H9 (cell line): ENCODE results near the gene GLIPR2. TPM values are rescaled to one million over a fixed set of nuclear protein-coding genes. Genes with fewer than 3 reads are reported as not detected.

Source experiments
- DNase-seq: peaks from one replicate; pipeline ENCODE4 v3.0.0-alpha.2; 2017
- H2AFZ ChIP-seq: one replicate; pipeline ENCODE4 v1.6.1; 2013; ENCODE audit warnings: mild to moderate bottlenecking, low read length, control low read depth, moderate library complexity
- H2AK5ac ChIP-seq: 2 replicates; pipeline ENCODE4 v1.6.1; 2013; ENCODE audit warnings: low read length, control low read depth, mixed read lengths; ENCODE audit not compliant: insufficient read length
- H2BK120ac ChIP-seq: one replicate; pipeline ENCODE4 v1.6.1; 2013; ENCODE audit warnings: low read depth, mild to moderate bottlenecking, low read length, control low read depth, inconsistent platforms; ENCODE audit not compliant: poor library complexity, severe bottlenecking
- H2BK12ac ChIP-seq: 2 replicates; pipeline ENCODE4 v1.6.1; 2013; ENCODE audit warnings: low read length, control low read depth, mixed read lengths, low read depth; ENCODE audit not compliant: insufficient read length
- H2BK15ac ChIP-seq: 2 replicates; pipeline ENCODE4 v1.6.1; 2013; ENCODE audit warnings: low read depth, low read length, control low read depth
- H2BK20ac ChIP-seq: one replicate; pipeline ENCODE4 v1.6.1; 2013; ENCODE audit warnings: low read depth, mild to moderate bottlenecking, low read length, control low read depth, inconsistent platforms; ENCODE audit not compliant: poor library complexity, severe bottlenecking
- H2BK5ac ChIP-seq: 2 replicates; pipeline ENCODE4 v1.6.1; 2013; ENCODE audit warnings: low read length, control low read depth, mixed read lengths; ENCODE audit not compliant: insufficient read length
- H3K14ac ChIP-seq: 2 replicates; pipeline ENCODE4 v1.6.1; 2013; ENCODE audit warnings: low read length, control low read depth; ENCODE audit not compliant: insufficient read depth
- H3K18ac ChIP-seq: 2 replicates; pipeline ENCODE4 v1.6.1; 2013; ENCODE audit warnings: low read depth, mild to moderate bottlenecking, mixed read lengths, low read length, control low read depth; ENCODE audit not compliant: insufficient read length
- H3K23ac ChIP-seq: 2 replicates; pipeline ENCODE4 v1.6.1; 2013; ENCODE audit warnings: low read length, control low read depth, mixed read lengths, low read depth; ENCODE audit not compliant: insufficient read length
- H3K23me2 ChIP-seq: 2 replicates; pipeline ENCODE4 v1.6.1; 2013; ENCODE audit warnings: low read depth, mild to moderate bottlenecking, mixed read lengths, low read length, control low read depth; ENCODE audit not compliant: insufficient read length, poor library complexity, severe bottlenecking
- H3K27ac ChIP-seq: 2 replicates; pipeline ENCODE4 v1.5.1; 2013; ENCODE audit warnings: low read length, control low read depth, mixed read lengths, low read depth; ENCODE audit not compliant: insufficient read length
- H3K27me3 ChIP-seq: 2 replicates; pipeline ENCODE4 v1.6.1; 2013; ENCODE audit warnings: low read length, control low read depth, inconsistent platforms; ENCODE audit not compliant: insufficient read depth
- H3K4ac ChIP-seq: 2 replicates; pipeline ENCODE4 v1.6.1; 2013; ENCODE audit warnings: low read depth, mild to moderate bottlenecking, control low read depth, inconsistent platforms, low read length, moderate library complexity
- H3K4me1 ChIP-seq: 2 replicates; pipeline ENCODE4 v1.6.1; 2013; ENCODE audit warnings: low read length, control low read depth, inconsistent platforms; ENCODE audit not compliant: insufficient read depth
- H3K4me2 ChIP-seq: 2 replicates; pipeline ENCODE4 v1.6.1; 2013; ENCODE audit warnings: low read length, control low read depth, mixed read lengths; ENCODE audit not compliant: insufficient read length, insufficient read depth
- H3K56ac ChIP-seq: 2 replicates; pipeline ENCODE4 v1.6.1; 2013; ENCODE audit warnings: low read depth, mild to moderate bottlenecking, mixed read lengths, low read length, control low read depth; ENCODE audit not compliant: insufficient read length
- H3K79me1 ChIP-seq: 2 replicates; pipeline ENCODE4 v1.6.1; 2013; ENCODE audit warnings: low read depth, mild to moderate bottlenecking, moderate library complexity, low read length, control low read depth, inconsistent platforms; ENCODE audit not compliant: insufficient read depth, poor library complexity, severe bottlenecking
- H3K79me2 ChIP-seq: 2 replicates; pipeline ENCODE4 v1.6.1; 2013; ENCODE audit warnings: low read length, control low read depth, inconsistent platforms; ENCODE audit not compliant: insufficient read depth
- H3K9ac ChIP-seq: 2 replicates; pipeline ENCODE4 v1.6.1; 2013; ENCODE audit warnings: low read length, control low read depth, mixed read lengths; ENCODE audit not compliant: insufficient read length; ENCODE audit errors: extremely low read depth
- H3K9me3 ChIP-seq: one replicate; pipeline ENCODE4 v1.6.1; 2013; ENCODE audit warnings: low read depth, low read length, inconsistent platforms; ENCODE audit not compliant: control insufficient read depth
- H3T11ph ChIP-seq: one replicate; pipeline ENCODE4 v1.6.1; 2013; ENCODE audit warnings: mild to moderate bottlenecking, low read length, control low read depth, inconsistent platforms
- H4K20me1 ChIP-seq: one replicate; pipeline ENCODE4 v1.6.1; 2013; ENCODE audit not compliant: control insufficient read depth, insufficient read length, insufficient read depth
- H4K5ac ChIP-seq: 2 replicates; pipeline ENCODE4 v1.6.1; 2013; ENCODE audit warnings: low read depth, mild to moderate bottlenecking, mixed read lengths, low read length, control low read depth; ENCODE audit not compliant: insufficient read length
- H4K8ac ChIP-seq: replicated peaks from 2 replicates; pipeline ENCODE4 v1.6.1; 2013; ENCODE audit warnings: low read length, control low read depth, mixed read lengths, low read depth; ENCODE audit not compliant: insufficient read length
- H4K91ac ChIP-seq: 2 replicates; pipeline ENCODE4 v1.6.1; 2013; ENCODE audit warnings: low read depth, mild to moderate bottlenecking, moderate library complexity, mixed read lengths, low read length, control low read depth; ENCODE audit not compliant: insufficient read length
- H3K27ac Mint-ChIP-seq, 3 experiments: 2 replicates in 2 of 3; 3 replicates in 1 of 3; pipeline ENCODE4 v1.8.0; 2020 to 2021; ENCODE audit warnings: mixed read lengths in 3 of 3, mild to moderate bottlenecking in 1 of 3, moderate library complexity in 1 of 3
- H3K27me3 Mint-ChIP-seq: 2 replicates; pipeline ENCODE4 v1.8.0; 2021; ENCODE audit warnings: low read depth, mild to moderate bottlenecking, moderate library complexity, mixed read lengths
- H3K36me3 Mint-ChIP-seq, 3 experiments: 2 replicates in 2 of 3; 3 replicates in 1 of 3; pipeline ENCODE4 v1.8.0; 2020 to 2021; ENCODE audit warnings: low read depth in 3 of 3, mixed read lengths in 3 of 3; ENCODE audit not compliant: insufficient read depth in 1 of 3
- H3K4me1 Mint-ChIP-seq, 2 experiments: 2 replicates each; pipeline ENCODE4 v1.8.0; 2020; ENCODE audit warnings: mixed read lengths in 2 of 2
- H3K4me3 Mint-ChIP-seq, 2 experiments: 2 replicates in 1 of 2; 3 replicates in 1 of 2; pipeline ENCODE4 v1.8.0; 2020 to 2021; ENCODE audit warnings: mild to moderate bottlenecking in 2 of 2, mixed read lengths in 2 of 2, moderate library complexity in 1 of 2
- H3K9me3 Mint-ChIP-seq, 2 experiments: 2 replicates in 1 of 2; 3 replicates in 1 of 2; pipeline ENCODE4 v1.8.0; 2020; ENCODE audit warnings: mild to moderate bottlenecking in 2 of 2, mixed read lengths in 2 of 2, moderate library complexity in 1 of 2
- WGBS: extraction: QIAGEN DNeasy Blood & Tissue Kit; methylation state at CpG from one replicate; pipeline ENCODE4 v1.1.7; 2013; ENCODE audit warnings: missing lambda C conversion rate, low lambda C conversion rate, mixed read lengths; ENCODE audit not compliant: insufficient read length; ENCODE audit errors: extremely low coverage; 5-methylcytosine and 5-hydroxymethylcytosine counted together
- total RNA-seq: library from RNA; stranded (reverse); gene quantifications from 2 replicates; pipeline ENCODE4 v1.2.1, GENCODE V29; 2021
- TF ChIP-seq, protein P1 (sequence below): fragments of 200-600 bp; sonication (generic); conservative IDR thresholded peaks from 3 replicates; pipeline ENCODE4 v1.8.0; 2021; ENCODE audit warnings: antibody characterized with exemption, mild to moderate bottlenecking

The GLIPR2 gene
- total RNA-seq, 1 experiment from 2014 or later = 10.0 TPM

DNA sequence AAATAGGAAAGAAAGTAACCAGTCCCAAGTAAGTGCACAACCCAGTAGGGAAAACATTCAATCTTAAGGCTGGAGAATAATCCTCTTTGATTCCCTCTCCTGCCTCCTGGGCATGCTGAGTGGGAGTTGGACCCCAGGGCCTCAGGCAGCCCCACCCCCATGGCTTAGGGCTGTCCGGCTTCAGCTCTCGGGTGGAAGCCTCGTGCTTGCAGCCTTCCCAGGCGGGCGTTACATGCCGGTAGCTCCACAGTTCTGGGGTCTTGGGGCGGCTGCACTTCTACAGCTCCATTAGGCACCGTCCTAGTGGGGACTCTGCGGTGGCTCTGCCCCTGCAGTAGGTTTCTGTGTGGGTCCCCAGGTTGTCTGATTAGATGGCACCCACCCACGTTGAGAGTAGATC lies 10.1 kb downstream of the GLIPR2 start:
- H3K4me2 ChIP-seq = no peak overlapping the region
- H3K27me3 ChIP-seq = no peaks in the 10 kb centered on the region
- no peak overlapping the region for H2AFZ ChIP-seq
- H3K56ac ChIP-seq = no peak overlapping the region
- no peaks in the 10 kb centered on the region for H3K79me2 ChIP-seq
- H2BK5ac ChIP-seq = no peak overlapping the region
- no peak overlapping the region for H3K23ac ChIP-seq
- no peaks in the 10 kb centered on the region for H3K79me1 ChIP-seq
- peaks cover 13 to 19% (median 16%) of the 10 kb centered on the region in 3 experiments; a peak in 6 of 7 replicates for H3K36me3 Mint-ChIP-seq
- no peaks in the 10 kb centered on the region for H4K20me1 ChIP-seq
- no peak overlapping the region for H4K91ac ChIP-seq
- H3K4me1 ChIP-seq = no peaks in the 10 kb centered on the region
- 0 out of 4 replicates have a peak, but pooled peaks cover 0 to 5% of the 10 kb centered on the region in 2 experiments for H3K4me1 Mint-ChIP-seq
- no peak overlapping the region for H3K14ac ChIP-seq
- no peak overlapping the region for H3T11ph ChIP-seq
- no peak overlapping the region for H3K18ac ChIP-seq
- peaks cover 23% of the 10 kb centered on the region for H3K27me3 Mint-ChIP-seq
- no peak overlapping the region for H2BK12ac ChIP-seq
- WGBS = no CpG with 5 or more reads among the region's 10 CpGs
- TF ChIP-seq, protein P1, sequence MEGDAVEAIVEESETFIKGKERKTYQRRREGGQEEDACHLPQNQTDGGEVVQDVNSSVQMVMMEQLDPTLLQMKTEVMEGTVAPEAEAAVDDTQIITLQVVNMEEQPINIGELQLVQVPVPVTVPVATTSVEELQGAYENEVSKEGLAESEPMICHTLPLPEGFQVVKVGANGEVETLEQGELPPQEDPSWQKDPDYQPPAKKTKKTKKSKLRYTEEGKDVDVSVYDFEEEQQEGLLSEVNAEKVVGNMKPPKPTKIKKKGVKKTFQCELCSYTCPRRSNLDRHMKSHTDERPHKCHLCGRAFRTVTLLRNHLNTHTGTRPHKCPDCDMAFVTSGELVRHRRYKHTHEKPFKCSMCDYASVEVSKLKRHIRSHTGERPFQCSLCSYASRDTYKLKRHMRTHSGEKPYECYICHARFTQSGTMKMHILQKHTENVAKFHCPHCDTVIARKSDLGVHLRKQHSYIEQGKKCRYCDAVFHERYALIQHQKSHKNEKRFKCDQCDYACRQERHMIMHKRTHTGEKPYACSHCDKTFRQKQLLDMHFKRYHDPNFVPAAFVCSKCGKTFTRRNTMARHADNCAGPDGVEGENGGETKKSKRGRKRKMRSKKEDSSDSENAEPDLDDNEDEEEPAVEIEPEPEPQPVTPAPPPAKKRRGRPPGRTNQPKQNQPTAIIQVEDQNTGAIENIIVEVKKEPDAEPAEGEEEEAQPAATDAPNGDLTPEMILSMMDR = no peak
- DNase-seq = no peak
- no peak overlapping the region for H3K9ac ChIP-seq
- no peak overlapping the region for H2BK120ac ChIP-seq
- no peak overlapping the region for H4K5ac ChIP-seq
- no peak overlapping the region for H3K27ac Mint-ChIP-seq
- no peak overlapping the region for H3K27ac ChIP-seq
- H2BK15ac ChIP-seq = no peak overlapping the region
- no peak overlapping the region for H2BK20ac ChIP-seq
- no peak overlapping the region for H3K4me3 Mint-ChIP-seq
- H4K8ac ChIP-seq = no peak overlapping the region
- H3K4ac ChIP-seq = no peak overlapping the region
- H3K9me3 Mint-ChIP-seq = peaks cover 12 to 13% of the 10 kb centered on the region in 2 experiments
- H3K23me2 ChIP-seq = no peaks in the 10 kb centered on the region
- H3K9me3 ChIP-seq = no peaks in the 10 kb centered on the region
- no peak overlapping the region for H2AK5ac ChIP-seq
